COR-L47 (cell line): Measurements from ENCODE around the gene LCE1B.

ENCODE experiments used
- DNase-seq: peaks from one replicate; lab custom pipeline; 2025; lab: John Stamatoyannopoulos, UW

The LCE1B gene

GRCh38 chr1:152861374-152861773 lies 49.6 kb downstream of the LCE1B start:
- no peak for DNase-seq
